B cell (primary cell): ENCODE results near the gene CLDND2.

Experiments used
- CTCF ChIP-seq: fragments of 200-600 bp; IDR thresholded peaks from one replicate; pipeline ENCODE4 v1.8.0; 2022; ENCODE audit warnings: antibody characterized with exemption, mild to moderate bottlenecking
- EZH2 ChIP-seq: IDR thresholded peaks from 2 replicates; pipeline ENCODE4 v1.6.1; 2012; ENCODE audit warnings: borderline replicate concordance, low read depth, mild to moderate bottlenecking, moderate library complexity, low read length; ENCODE audit not compliant: insufficient read depth, poor library complexity, severe bottlenecking

- TF ChIP-seq EZH2 (no peak), CTCF (no peak)
These were observed 4.1 kb upstream of the CLDND2 start, which contains the start of gene NKG7 for GRCh38 chr19:51372649-51373504.
